Activated naive CD4-positive, alpha-beta T cell treated with anti-CD3 and anti-CD28 coated beads, Interleukin-2, amount 10 ng/mL, durations not matched to agents 7 days and 5 days (primary cell): ENCODE results near the gene ALOX15.
"Not testable (repeated sequence)": the region's sequence is repeated elsewhere in the genome, so short reads cannot be mapped to it uniquely, and the experiment has no call there.

Experiments used
- CTCF ChIA-PET: fragments of 350-600 bp; sonication (Branson Sonifier 250); formaldehyde crosslinking; loops from one replicate; lab custom pipeline; 2021; ENCODE audit warnings: antibody characterized with exemption; lab: Charles Lee
- DNase-seq: peaks from one replicate; pipeline ENCODE4 v3.0.0-alpha.2; 2020
- H3K27ac Mint-ChIP-seq: one replicate; pipeline ENCODE4 v1.8.0; 2021; ENCODE audit warnings: mild to moderate bottlenecking, moderate library complexity, mixed read lengths
- H3K27me3 Mint-ChIP-seq: one replicate; pipeline ENCODE4 v1.8.0; 2021; ENCODE audit warnings: mild to moderate bottlenecking, mixed read lengths
- H3K36me3 Mint-ChIP-seq: one replicate; pipeline ENCODE4 v1.8.0; 2021; ENCODE audit warnings: mixed read lengths
- H3K4me1 Mint-ChIP-seq: one replicate; pipeline ENCODE4 v1.8.0; 2021; ENCODE audit warnings: mixed read lengths
- H3K4me3 Mint-ChIP-seq: one replicate; pipeline ENCODE4 v1.8.0; 2021; ENCODE audit warnings: mild to moderate bottlenecking, moderate library complexity, mixed read lengths
- H3K9me3 Mint-ChIP-seq: one replicate; pipeline ENCODE4 v1.8.0; 2021; ENCODE audit warnings: mixed read lengths

ALOX15 gene

DNA sequence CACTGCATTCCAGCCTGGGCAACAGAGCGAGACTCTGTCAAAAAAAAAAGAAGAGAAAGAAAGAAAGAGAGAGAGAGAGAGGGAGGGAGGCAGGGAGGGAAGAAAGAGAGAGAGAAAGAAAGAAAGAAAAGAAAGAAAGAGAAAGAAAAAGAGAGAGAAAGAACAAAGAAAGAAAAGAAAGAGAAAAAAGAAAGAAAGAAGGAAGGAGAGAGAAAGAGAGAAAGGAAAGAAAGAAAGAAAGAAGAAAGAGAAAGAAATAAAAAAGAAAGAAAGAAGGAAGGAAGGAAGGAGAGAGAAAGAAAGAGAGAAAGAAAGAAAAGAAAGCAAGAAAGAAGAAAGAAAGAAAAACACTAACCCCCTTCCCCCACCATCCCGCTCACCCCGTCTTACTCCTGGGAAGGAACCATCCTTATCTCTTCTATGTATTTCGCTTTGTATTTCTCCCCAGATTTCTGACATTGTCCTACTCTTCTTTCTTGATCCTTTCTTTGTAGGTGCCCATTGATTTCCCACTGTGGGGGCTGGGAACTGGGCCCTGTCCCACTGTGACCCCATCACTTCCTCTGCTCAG lies 20.9 kb downstream of the ALOX15 start:
- Mint-ChIP-seq H3K9me3 (no peaks in the 10 kb centered on the region), H3K4me1 (no peaks in the 10 kb centered on the region), H3K27me3 (peaks cover 41% of the 10 kb centered on the region), H3K27ac (no peak overlapping the region), H3K36me3 (no peaks in the 10 kb centered on the region), H3K4me3 (no peak overlapping the region)
- DNase-seq = no peak
- CTCF ChIA-PET = interaction anchor here (0.7 to 1.1 kb wide), 2 partner anchors 10 to 200 kb away, joined by 3 read pairs; no protein-coding TSS in a partner anchor

DNA sequence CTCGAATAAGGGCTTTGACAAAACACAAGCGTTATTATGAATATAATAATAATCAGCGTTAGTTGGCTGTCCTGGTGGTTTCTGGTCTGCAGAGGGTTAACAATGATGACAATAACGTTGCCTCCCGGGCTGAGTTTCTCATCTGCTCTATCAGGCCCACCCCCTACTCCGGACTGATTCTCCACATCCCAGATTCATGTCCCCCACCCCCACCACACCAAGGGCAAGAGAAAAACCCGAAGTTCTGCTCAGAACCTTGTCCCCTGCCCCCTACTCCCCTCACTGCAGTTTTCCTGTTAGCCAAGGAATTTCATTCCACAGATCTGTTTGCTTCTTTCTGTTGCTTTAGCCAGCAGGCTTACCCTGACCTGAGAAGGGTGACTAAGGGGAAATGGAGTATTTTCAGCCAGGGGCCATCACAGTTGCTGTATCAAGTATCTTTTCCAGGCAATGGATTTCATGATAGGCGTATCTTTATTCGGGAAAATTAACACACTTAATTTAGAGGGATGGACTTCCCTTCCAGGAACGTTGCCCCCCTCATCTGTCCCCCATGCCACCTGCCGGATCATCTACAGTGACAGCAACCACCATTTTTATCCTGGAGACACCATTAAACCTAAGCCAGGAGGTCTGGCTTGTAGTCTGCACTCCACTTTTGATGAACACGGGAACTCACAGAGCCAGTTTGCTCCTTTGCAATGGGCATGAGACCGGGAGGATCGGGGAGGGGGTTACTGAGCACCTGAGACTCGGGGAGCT lies 23.7 kb downstream of the ALOX15 start:
- no peaks in the 10 kb centered on the region for H3K4me1 Mint-ChIP-seq
- CTCF ChIA-PET = interaction anchor here (0.6 kb wide), 1 partner anchor 233 kb away, joined by 3 read pairs; no protein-coding TSS in a partner anchor
- DNase-seq = no peak
- H3K9me3 Mint-ChIP-seq = no peaks in the 10 kb centered on the region
- H3K36me3 Mint-ChIP-seq = no peaks in the 10 kb centered on the region
- H3K27me3 Mint-ChIP-seq = peaks cover 34% of the 10 kb centered on the region
- H3K4me3 Mint-ChIP-seq = no peak overlapping the region
- no peak overlapping the region for H3K27ac Mint-ChIP-seq

DNA sequence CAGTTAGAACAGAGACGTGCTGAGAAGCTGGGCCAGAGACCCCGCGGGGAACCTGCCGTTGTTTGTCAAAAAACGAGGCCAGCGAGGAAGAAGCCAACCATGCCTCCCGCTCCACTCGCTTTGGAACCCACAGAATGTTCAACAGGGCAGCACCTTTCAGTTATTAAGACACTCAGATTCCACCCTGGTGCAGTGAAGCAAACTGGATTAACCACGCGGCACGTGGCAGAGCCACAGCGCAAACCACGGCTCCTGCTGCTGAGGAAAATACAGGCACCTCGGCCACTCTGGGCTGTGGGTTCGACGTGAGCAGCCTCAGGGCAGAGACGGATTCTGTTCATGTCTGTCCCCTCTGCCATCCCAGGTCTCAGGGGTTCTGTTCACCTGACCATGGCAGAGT lies 24.4 kb downstream of the ALOX15 start:
- Mint-ChIP-seq H3K4me3 (no peak overlapping the region), H3K4me1 (no peaks in the 10 kb centered on the region), H3K9me3 (no peaks in the 10 kb centered on the region), H3K27me3 (peaks cover 34% of the 10 kb centered on the region), H3K36me3 (no peaks in the 10 kb centered on the region), H3K27ac (no peak overlapping the region)
- DNase-seq = no peak
- CTCF ChIA-PET = interaction anchor here (0.6 to 0.8 kb wide), 3 partner anchors 8 to 234 kb away, joined by 3 read pairs; no protein-coding TSS in a partner anchor

DNA sequence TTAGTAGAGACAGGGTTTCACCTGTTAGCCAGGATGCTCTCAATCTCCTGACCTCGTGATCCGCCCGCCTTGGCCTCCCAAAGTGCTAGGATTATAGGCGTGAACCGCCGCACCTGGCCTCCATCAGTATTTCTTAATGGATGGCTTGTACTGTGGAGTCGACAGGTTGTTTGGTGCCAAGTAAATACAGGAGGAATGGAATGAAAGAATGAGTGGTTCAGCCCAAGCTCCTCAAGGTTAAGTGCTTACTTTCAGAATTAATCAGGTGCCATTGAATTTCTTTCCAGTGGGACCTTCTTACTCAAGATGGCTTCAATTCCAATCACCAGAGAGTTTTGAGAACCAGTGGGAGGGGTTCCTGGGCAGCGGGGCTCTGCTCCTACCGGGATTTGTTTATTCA lies 25.0 kb downstream of the ALOX15 start:
- Mint-ChIP-seq H3K4me1 (no peaks in the 10 kb centered on the region), H3K27ac (no peak overlapping the region), H3K9me3 (no peaks in the 10 kb centered on the region), H3K4me3 (no peak overlapping the region), H3K36me3 (no peaks in the 10 kb centered on the region), H3K27me3 (peaks cover 34% of the 10 kb centered on the region)
- no peak for DNase-seq
- CTCF ChIA-PET = interaction anchor here (0.6 to 0.8 kb wide), 5 partner anchors 8 to 44 kb away, joined by 3 to 4 read pairs (median 3); no protein-coding TSS in a partner anchor

DNA sequence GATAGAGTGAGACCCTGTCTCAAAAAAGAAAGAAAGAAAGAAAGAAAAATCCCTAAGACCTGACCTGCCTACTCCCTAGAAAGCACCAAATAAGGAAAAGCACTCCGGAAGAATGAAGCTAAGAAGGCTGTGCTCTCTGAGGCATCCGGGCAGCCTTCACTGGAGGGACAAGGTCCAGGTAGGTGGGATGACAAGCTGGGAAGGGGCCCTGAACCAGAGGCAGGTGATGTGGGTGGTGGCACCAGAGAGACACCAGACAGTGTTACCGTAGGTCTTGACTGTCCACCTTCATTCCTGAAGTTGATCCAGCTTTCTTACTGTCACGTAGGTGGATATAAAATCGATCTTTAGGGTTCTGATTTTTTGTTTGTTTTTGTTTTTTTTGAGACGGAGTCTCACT lies 30.8 kb downstream of the ALOX15 start:
- Mint-ChIP-seq H3K27me3 (peaks cover 59% of the 10 kb centered on the region), H3K36me3 (no peaks in the 10 kb centered on the region), H3K27ac (no peak overlapping the region), H3K4me1 (no peaks in the 10 kb centered on the region), H3K9me3 (no peaks in the 10 kb centered on the region), H3K4me3 (no peak overlapping the region)
- CTCF ChIA-PET = interaction anchor here (1.4 kb wide), 1 partner anchor 16 kb away, joined by 3 read pairs; no protein-coding TSS in a partner anchor
- no peak for DNase-seq

DNA sequence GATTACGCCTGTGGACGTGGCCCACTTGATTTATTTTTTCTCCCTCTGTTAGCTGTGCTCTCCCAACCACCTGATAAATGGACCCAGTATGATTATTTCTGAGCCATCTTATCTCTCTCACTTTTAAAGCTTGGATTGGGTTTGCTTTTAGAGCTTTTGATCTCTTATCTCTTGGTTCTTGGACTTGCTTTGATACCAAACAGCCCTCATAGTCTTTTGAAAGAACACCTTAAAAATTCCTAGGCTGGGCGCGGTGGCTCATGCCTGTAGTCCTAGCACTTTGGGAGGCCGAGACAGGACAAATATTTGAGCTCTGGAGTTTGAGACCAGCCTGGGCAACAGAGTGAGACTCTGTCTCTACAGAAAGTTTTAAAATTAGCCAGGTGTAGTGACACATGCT lies 31.3 kb downstream of the ALOX15 start:
- no peak for DNase-seq
- H3K4me1 Mint-ChIP-seq = no peaks in the 10 kb centered on the region
- no peak overlapping the region for H3K27ac Mint-ChIP-seq
- H3K9me3 Mint-ChIP-seq = no peaks in the 10 kb centered on the region
- H3K27me3 Mint-ChIP-seq = peaks cover 57% of the 10 kb centered on the region
- CTCF ChIA-PET = interaction anchor here (1.4 kb wide), 1 partner anchor 15 kb away, joined by 3 read pairs; no protein-coding TSS in a partner anchor
- no peaks in the 10 kb centered on the region for H3K36me3 Mint-ChIP-seq
- H3K4me3 Mint-ChIP-seq = no peak overlapping the region

DNA sequence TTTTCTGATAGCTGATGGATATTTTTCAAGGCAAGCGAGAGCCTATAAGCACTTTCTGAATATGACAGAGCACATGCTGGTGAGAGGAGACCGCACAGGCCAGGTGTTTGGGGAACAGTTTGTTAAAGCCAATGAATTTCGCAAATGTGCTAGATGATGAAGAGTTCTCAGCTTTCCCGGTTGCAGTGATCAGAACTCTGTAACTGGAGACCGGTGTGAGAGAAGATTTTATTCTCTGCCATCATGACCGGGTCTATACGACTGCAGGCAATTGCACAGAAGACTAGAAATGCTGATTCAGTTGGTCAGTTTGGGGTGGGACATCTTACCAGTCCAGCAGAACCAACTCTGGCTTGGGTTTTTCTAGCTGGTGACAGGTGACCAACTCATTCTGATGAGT lies 31.7 kb downstream of the ALOX15 start:
- Mint-ChIP-seq H3K4me1 (no peaks in the 10 kb centered on the region), H3K4me3 (no peak overlapping the region), H3K27ac (no peak overlapping the region), H3K27me3 (peaks cover 54% of the 10 kb centered on the region), H3K36me3 (no peaks in the 10 kb centered on the region), H3K9me3 (no peaks in the 10 kb centered on the region)
- CTCF ChIA-PET = interaction anchor here (1.4 kb wide), 1 partner anchor 15 kb away, joined by 3 read pairs; no protein-coding TSS in a partner anchor
- no peak for DNase-seq

DNA sequence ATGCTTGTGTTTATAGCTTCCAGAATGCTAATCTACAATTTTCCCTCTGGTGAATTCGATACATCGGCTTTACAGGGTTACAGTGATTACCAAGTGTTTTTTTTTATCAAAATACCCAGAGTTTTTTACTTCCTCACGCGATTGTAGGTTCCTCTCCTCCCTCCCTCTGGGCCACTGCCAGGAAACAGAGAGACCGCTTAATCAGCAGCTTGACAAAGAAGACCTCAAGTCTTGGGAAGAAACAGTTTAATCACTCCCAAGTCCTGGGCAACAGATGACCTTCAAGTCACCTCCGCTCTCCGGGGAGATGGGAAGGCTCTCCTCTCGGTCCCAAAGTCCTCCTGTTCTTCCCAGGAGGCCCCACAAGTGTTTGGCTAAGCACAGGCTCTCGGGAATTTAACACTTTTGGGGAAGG lies 33.7 kb downstream of the ALOX15 start:
- DNase-seq = no peak
- Mint-ChIP-seq H3K4me1 (no peaks in the 10 kb centered on the region), H3K36me3 (no peaks in the 10 kb centered on the region), H3K9me3 (no peaks in the 10 kb centered on the region), H3K27ac (no peak overlapping the region), H3K4me3 (no peak overlapping the region), H3K27me3 (peaks cover 51% of the 10 kb centered on the region)
- CTCF ChIA-PET = interaction anchor here (0.6 kb wide), 1 partner anchor 1783 kb away, joined by 3 read pairs; no protein-coding TSS in a partner anchor

DNA sequence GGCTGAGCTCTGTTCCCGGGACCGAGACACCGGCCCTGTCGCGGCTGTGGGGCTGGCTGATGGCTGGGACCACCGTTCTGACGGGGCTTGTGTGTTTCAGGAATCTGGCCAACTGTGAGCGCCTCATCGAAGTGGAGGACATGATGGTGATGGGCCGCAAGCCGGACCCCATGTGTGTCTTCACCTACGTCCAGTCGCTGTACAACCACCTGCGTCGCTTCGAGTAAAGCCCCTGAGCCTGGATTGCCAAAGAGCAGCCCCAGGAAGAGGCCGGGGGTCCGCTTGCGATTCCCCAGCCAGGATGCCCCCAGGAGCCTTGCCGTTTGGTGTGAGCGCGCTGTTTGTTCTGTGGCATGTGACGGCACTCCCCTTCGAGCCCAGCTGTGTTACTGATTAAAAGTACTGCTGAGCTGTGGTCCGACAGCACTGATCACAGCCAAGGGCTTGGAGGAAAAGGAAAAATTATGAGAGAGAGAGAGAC lies 34.2 kb downstream of the ALOX15 start:
- peaks cover 55% of the 10 kb centered on the region for H3K27me3 Mint-ChIP-seq
- DNase-seq = no peak
- CTCF ChIA-PET = interaction anchor here (0.6 kb wide), 1 partner anchor 1782 kb away, joined by 3 read pairs; no protein-coding TSS in a partner anchor
- no peaks in the 10 kb centered on the region for H3K36me3 Mint-ChIP-seq
- H3K27ac Mint-ChIP-seq = no peak overlapping the region
- no peaks in the 10 kb centered on the region for H3K9me3 Mint-ChIP-seq
- H3K4me3 Mint-ChIP-seq = no peak overlapping the region
- no peaks in the 10 kb centered on the region for H3K4me1 Mint-ChIP-seq

DNA sequence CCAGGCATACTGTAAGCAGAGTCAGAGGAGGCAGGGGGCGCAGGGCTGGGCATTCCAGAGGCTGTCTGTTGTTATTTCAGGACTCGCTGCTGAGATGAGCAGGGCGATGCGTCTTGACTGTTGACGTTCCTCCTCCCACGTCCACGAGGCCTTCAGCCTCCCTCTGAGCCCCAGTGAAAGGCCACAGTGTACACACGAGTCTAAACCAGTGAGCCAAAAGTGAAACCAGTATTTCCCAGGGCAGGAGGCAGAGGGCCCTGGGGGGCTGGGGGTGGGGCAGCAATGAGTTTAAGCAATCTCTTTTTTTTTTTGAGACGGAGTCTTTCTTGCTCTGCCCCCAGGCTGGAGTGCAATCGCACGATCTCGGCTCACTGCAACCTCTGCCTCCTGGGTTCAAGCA lies 35.7 kb downstream of the ALOX15 start:
- H3K4me1 Mint-ChIP-seq = no peaks in the 10 kb centered on the region
- H3K27me3 Mint-ChIP-seq = peaks cover 59% of the 10 kb centered on the region
- no peak overlapping the region for H3K4me3 Mint-ChIP-seq
- CTCF ChIA-PET = no interaction called here
- no peak overlapping the region for H3K27ac Mint-ChIP-seq
- H3K9me3 Mint-ChIP-seq = no peaks in the 10 kb centered on the region
- no peaks in the 10 kb centered on the region for H3K36me3 Mint-ChIP-seq
- DNase-seq = no peak

DNA sequence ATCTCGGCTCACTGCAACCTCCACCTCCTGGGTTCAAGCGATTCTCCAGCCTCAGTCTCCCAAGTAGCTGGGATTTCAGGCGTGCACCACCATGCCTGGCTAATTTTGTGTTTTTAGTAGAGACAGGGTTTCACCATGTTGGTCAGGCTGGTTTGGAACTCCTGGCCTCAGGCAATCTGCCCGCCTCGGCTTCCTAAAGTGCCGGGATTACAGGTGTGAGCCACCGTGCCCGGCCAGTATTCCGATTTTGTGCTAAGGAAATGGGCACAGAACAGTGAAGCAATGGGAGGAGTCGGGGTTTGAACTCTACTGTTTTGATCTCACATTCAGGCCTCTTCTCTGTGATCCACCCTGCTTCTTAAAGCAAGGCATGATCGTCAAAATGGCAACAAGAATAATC lies 36.7 kb downstream of the ALOX15 start:
- H3K9me3 Mint-ChIP-seq, DNase-seq, H3K36me3 Mint-ChIP-seq, CTCF ChIA-PET, H3K4me1 Mint-ChIP-seq, H3K27ac Mint-ChIP-seq, H3K4me3 Mint-ChIP-seq: not testable (repeated sequence)
- peaks cover 57% of the 10 kb centered on the region for H3K27me3 Mint-ChIP-seq

DNA sequence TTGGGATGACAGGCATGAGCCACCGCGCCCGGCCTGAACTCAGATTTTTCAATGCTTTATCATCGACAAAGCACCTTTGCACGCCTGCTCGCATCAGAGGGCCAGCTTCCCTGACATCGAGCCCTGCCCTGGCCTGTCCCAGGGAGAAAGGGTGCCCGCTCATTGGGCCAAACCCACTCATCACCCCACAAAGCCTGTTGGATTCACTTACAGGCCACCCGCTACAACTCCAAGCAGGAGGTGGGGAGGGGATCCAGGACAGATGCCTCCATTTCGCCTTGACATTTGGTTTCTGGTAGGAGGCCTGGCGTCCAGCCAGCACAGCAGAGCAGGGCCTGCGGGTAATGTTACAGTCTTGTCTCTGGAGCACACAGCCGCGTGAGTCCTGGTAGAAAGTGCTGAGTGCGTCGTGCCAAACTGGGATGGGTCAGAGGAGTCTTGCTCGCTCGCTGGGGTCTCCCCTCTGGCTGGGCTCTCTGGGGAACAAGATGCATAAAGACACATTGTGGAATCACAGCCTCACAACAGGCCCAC lies 37.3 kb downstream of the ALOX15 start:
- Mint-ChIP-seq H3K9me3 (no peaks in the 10 kb centered on the region), H3K36me3 (no peaks in the 10 kb centered on the region), H3K4me3 (no peak overlapping the region), H3K27me3 (peaks cover 54% of the 10 kb centered on the region), H3K27ac (no peak overlapping the region), H3K4me1 (no peaks in the 10 kb centered on the region)
- DNase-seq = no peak
- CTCF ChIA-PET = no interaction called here

DNA sequence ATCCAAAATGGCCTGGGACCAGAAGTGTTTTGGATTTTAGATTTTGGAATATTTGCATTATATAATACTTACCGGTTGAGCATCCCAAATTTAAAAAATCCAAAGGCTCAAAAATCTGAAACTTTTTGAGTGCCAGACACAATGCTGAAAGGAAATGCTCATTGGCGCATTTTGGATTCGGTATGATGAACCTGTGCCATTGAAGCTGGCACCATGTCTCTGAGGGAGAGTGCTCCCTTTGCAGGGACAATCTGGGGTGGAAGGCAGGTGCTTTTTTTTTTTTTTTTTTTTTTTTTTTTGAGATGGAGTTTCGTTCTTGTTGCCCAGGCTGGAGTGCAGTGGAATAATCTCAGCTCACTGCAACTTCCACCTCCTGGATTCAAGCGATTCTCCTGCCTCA lies 39.4 kb downstream of the ALOX15 start:
- Mint-ChIP-seq H3K27me3 (peaks cover 37% of the 10 kb centered on the region), H3K9me3 (no peaks in the 10 kb centered on the region), H3K27ac (no peak overlapping the region), H3K36me3 (no peaks in the 10 kb centered on the region), H3K4me3 (no peak overlapping the region), H3K4me1 (no peaks in the 10 kb centered on the region)
- no peak for DNase-seq
- CTCF ChIA-PET = interaction anchor here (0.6 kb wide), 1 partner anchor 22 kb away, joined by 3 read pairs; no protein-coding TSS in a partner anchor

DNA sequence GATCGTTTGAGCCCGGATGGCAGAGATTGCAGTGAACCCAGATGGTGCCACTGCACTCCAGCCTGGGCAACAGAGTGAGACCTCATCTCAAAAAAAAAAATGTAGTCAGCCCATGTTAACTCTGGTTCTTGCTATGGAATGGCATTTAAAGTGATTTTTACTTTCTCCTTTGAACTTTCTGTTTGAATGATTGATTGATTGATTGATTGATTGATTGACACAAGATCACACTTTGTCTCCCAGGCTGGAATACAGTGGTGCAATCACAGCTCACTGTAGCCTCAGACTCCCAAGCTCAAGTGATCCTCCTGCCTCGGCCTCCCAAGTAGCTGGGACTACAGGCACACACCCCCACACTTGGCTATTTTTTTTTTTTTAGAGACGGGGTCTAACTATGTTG lies 40.2 kb downstream of the ALOX15 start:
- DNase-seq = no peak
- Mint-ChIP-seq H3K4me1 (no peaks in the 10 kb centered on the region), H3K36me3 (no peaks in the 10 kb centered on the region), H3K4me3 (no peak overlapping the region), H3K27ac (no peak overlapping the region), H3K9me3 (no peaks in the 10 kb centered on the region), H3K27me3 (peaks cover 34% of the 10 kb centered on the region)
- CTCF ChIA-PET = no interaction called here
